HG03521 (cell line): ENCODE data around the gene MYNN.

ENCODE experiments used
- ATAC-seq: cut with Tn5 transposase; IDR thresholded peaks from one replicate; pipeline ENCODE4 v1.9.1; 2021; ENCODE audit warnings: mild to moderate bottlenecking, moderate library complexity; ENCODE audit not compliant: unreplicated experiment

The MYNN gene

GRCh38 chr3:169822983-169823382 is 49.8 kb downstream of the MYNN start:
- ATAC-seq, result no peak

- no peak for ATAC-seq
Observed at GRCh38 chr3:169825316-169825715, 52.1 kb downstream of the MYNN start.

GRCh38 chr3:169827712-169828111 is 54.5 kb downstream of the MYNN start:
- ATAC-seq, result no peak

GRCh38 chr3:169835533-169835932 is 62.3 kb downstream of the MYNN start:
- no peak for ATAC-seq

- ATAC-seq, result peak; percentile 87
Observed at GRCh38 chr3:169836078-169836941, 63.1 kb downstream of the MYNN start.

GRCh38 chr3:169836942-169837275 is 63.7 kb downstream of the MYNN start:
- no peak for ATAC-seq

- no peak for ATAC-seq
Observed at GRCh38 chr3:169838511-169839030, 65.4 kb downstream of the MYNN start.
